ENCODE results near the gene SERPINC1. TPM values are rescaled to one million over a fixed set of nuclear protein-coding genes. Genes with fewer than 3 reads are reported as not detected.

Gene SERPINC1
- total RNA-seq, 2 donors from 2014 or later, result 0.30 TPM; not detected in 1

DNA sequence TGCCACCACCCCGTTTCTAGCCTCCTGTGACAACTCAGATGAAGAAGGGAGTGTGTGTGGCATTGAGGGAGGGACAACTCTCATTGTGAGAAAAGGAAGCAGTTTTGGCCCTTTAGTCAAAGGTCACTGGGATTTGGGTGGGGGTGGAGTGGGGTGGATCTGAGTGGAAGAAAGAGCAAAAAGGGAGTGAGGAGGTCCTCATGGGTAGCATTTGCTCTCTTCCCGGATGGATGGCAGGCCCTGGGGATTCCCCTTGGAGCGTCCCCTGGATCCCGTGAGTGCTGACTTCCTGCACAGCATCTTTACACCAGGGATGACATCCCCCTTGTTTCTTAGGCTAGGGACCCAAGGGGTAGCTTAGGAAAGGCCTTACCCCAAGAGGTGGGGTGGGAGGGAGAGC, 460 bp downstream of the SERPINC1 start:
- Mint-ChIP-seq H3K27ac (no peak overlapping the region), H3K36me3 (ENCODE audit: insufficient read depth in 2 of 2) (no peaks in the 10 kb centered on the region), H3K9me3 (no peaks in the 10 kb centered on the region), H3K4me1 (ENCODE audit: low read depth) (no peaks in the 10 kb centered on the region), H3K4me3 (no peak overlapping the region), H3K27me3 (ENCODE audit: low read depth) (no peaks in the 10 kb centered on the region)
- ATAC-seq (replicated peaks in 1 of 2), result no peak
- no peak for DNase-seq

DNA sequence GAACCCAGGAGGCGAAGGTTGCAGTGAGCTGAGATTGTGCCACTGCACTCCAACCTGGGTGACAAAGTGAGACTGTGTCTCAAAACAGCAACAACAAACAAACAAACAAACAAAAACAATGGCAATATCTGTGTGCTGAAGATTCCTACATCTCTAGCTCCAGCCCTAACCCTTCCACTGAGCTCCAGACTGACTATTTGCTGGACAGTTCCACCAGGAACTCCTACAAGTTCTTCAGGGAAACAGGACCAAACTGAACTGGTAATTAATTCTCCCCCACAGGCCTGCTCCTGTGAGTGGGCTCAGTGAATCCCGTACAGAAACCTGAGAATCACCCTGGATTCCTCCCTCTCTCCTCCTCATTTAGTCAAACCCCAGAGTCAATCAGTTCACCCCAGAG, 1.5 kb downstream of the SERPINC1 start:
- Mint-ChIP-seq H3K9me3 (no peaks in the 10 kb centered on the region), H3K27ac (no peak overlapping the region), H3K4me3 (no peak overlapping the region), H3K27me3 (ENCODE audit: low read depth) (no peaks in the 10 kb centered on the region), H3K4me1 (ENCODE audit: low read depth) (no peaks in the 10 kb centered on the region), H3K36me3 (ENCODE audit: insufficient read depth in 2 of 2) (no peaks in the 10 kb centered on the region)
- DNase-seq (no peak), ATAC-seq (replicated peaks in 1 of 2) (no peak)

DNA sequence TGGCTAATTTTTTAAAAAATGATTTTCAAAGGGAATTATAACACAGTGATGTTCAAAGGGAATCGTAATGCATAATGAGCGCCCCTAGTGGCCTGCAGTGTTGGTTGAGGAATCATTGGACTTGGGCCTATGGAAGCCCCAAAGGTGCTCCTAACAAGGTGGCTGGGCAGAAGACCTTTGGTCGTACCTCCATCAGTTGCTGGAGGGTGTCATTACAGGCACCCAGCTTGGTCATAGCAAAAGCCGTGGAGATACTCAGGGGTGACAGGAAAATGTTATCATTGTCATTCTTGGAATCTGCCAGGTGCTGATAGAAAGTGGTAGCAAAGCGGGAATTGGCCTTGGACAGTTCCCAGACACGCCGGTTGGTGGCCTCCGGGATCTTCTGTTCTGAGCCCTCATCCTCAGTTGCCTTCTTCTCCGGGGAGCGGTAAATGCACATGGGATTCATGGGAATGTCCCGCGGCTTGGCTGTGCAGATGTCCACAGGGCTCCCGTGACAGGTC, 2.7 kb downstream of the SERPINC1 start:
- Mint-ChIP-seq H3K9me3 (no peaks in the 10 kb centered on the region), H3K4me1 (ENCODE audit: low read depth) (no peaks in the 10 kb centered on the region), H3K27ac (no peak overlapping the region), H3K4me3 (no peak overlapping the region), H3K27me3 (ENCODE audit: low read depth) (no peaks in the 10 kb centered on the region), H3K36me3 (ENCODE audit: insufficient read depth in 2 of 2) (no peaks in the 10 kb centered on the region)
- ATAC-seq (replicated peaks in 1 of 2) (no peak), DNase-seq (peak; percentile 8 to 24)

DNA sequence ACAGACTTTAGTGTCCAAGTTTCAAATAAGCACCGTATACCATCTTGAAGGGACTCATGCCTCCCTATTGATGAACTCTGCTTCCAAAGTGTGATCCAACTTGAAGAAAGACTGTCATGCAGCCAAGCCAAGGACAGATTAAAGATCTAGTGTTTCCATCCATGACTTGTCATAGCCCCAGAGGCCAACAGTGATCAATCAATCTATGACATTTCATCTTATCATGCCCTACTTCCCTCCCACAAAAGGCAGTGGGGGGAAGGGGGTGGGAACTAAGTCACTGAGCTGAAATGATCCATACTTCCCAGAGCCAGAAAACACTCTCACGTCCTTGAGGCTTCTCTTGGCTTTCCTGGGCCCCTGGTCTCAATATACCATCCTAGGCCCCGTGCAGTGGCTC, 4.0 kb downstream of the SERPINC1 start:
- no peaks in the 10 kb centered on the region for H3K9me3 Mint-ChIP-seq
- H3K27me3 Mint-ChIP-seq (ENCODE audit: low read depth), result no peaks in the 10 kb centered on the region
- DNase-seq, result no peak
- H3K27ac Mint-ChIP-seq, result no peak overlapping the region
- no peak for ATAC-seq (replicated peaks in 1 of 2)
- H3K4me3 Mint-ChIP-seq, result no peak overlapping the region
- no peaks in the 10 kb centered on the region for H3K4me1 Mint-ChIP-seq (ENCODE audit: low read depth)
- H3K36me3 Mint-ChIP-seq (ENCODE audit: insufficient read depth in 2 of 2), result no peaks in the 10 kb centered on the region

DNA sequence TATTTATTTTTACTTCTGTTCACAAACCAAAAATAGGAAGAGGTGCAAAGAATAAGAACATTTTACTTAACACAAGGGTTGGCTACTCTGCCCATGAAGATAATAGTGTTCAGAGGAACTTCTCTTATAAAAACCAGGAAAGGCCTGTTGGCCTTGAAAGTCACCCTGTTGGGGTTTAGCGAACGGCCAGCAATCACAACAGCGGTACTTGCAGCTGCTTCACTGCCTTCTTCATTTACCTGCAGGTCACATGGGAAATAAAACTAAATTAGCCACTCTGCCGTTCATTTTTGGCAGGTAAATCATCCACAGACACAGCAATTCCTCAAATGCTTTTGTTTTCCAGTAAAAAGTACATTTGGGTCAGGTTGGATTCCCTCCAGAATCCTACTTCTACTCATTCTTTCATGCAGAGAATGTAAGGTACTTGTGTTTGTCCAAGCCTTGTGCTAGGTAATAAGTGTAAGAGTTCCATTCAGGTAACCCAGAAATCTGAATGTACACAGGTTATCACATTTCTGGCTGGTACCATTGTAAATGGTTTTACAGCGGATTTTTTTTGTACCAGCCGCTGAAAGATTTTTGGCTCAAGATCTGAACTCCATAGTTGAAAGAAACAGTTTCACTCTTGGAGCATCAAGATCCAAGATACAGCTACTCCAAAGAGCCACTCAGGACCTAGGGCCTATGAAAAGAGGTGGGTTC, 13.1 kb downstream of the SERPINC1 start:
- Mint-ChIP-seq H3K36me3 (ENCODE audit: insufficient read depth in 2 of 2) (peaks cover 2% of the 10 kb centered on the region in 2 donors), H3K27me3 (ENCODE audit: low read depth) (no peaks in the 10 kb centered on the region), H3K4me3 (no peak overlapping the region), H3K4me1 (ENCODE audit: low read depth) (peaks cover 10% of the 10 kb centered on the region), H3K27ac (no peak overlapping the region), H3K9me3 (peaks cover 0 to 1% of the 10 kb centered on the region in 2 donors)
- DNase-seq, result no peak
- ATAC-seq (replicated peaks in 1 of 2), result no peak

DNA sequence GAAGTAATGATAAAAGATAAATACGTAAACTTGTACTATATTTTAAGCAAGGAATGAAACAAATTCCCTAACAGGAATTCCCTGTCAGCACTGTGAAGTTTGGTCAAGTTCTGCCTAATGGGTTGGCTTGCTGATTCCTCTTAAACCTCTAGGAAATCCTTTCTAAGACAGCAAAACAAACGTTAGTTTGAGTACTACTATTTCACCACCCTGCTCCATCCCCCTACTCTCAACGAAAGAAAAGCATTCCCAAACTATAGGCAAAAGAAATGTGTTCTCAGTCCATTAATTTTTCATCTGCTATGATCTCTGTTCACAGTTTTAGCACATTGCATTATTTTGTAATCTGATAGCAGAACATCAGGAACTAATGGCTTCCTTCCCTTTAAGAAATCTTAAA, 16.1 kb downstream of the SERPINC1 start:
- no peak for ATAC-seq (replicated peaks in 1 of 2)
- Mint-ChIP-seq H3K4me1 (ENCODE audit: low read depth) (peaks cover 10% of the 10 kb centered on the region), H3K36me3 (ENCODE audit: insufficient read depth in 2 of 2) (peaks cover 1 to 2% of the 10 kb centered on the region in 2 donors), H3K27ac (no peak overlapping the region), H3K9me3 (peaks cover 0 to 1% of the 10 kb centered on the region in 2 donors), H3K4me3 (no peak overlapping the region), H3K27me3 (ENCODE audit: low read depth) (no peaks in the 10 kb centered on the region)
- no peak for DNase-seq

DNA sequence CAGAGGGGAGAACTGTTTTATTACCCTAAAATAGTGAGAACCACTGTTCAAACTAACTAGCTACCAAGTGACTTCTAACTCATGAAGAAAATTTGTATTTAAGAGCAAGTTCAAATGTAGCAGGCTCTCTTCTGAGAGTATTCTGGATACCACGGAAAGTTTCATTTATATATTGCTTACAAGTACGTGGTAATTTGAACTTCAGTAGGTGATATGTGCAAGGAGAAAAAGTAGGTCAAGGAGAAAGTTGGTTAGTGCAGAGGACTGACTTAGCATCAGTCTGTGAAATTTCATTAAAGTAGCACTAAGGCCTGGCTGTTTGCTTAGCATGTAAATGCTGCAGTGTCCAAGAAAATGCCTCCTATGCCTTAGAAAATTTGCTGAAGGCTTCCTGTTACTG, 16.7 kb downstream of the SERPINC1 start:
- H3K36me3 Mint-ChIP-seq (ENCODE audit: insufficient read depth in 2 of 2), result no peaks in the 10 kb centered on the region
- H3K4me1 Mint-ChIP-seq (ENCODE audit: low read depth), result peaks cover 10% of the 10 kb centered on the region
- no peaks in the 10 kb centered on the region for H3K27me3 Mint-ChIP-seq (ENCODE audit: low read depth)
- H3K27ac Mint-ChIP-seq, result no peak overlapping the region
- H3K4me3 Mint-ChIP-seq, result no peak overlapping the region
- no peaks in the 10 kb centered on the region for H3K9me3 Mint-ChIP-seq
- no peak for ATAC-seq (replicated peaks in 1 of 2)
- DNase-seq, result no peak

DNA sequence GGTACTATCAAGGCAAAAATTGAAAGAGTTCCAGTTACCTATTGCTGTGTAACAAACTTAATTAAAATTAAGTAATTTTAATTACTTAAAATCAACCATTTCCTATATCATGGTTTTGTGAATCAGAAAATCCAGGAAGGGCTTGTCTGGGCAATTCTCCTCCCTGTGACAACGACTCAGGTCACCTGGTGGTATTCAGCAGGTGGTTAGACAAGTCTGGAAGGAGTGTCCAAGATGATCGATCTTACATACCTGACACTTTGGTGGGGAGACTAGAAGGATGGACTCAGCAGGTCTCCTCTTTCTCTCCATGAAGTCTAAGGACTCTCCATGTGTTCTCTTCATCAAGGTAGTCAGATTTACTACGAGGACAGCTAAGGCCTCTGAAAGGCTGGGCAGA, 22.9 kb downstream of the SERPINC1 start:
- Mint-ChIP-seq H3K9me3 (no peaks in the 10 kb centered on the region), H3K4me3 (no peak overlapping the region), H3K36me3 (ENCODE audit: insufficient read depth in 2 of 2) (no peaks in the 10 kb centered on the region), H3K27ac (no peak overlapping the region), H3K4me1 (ENCODE audit: low read depth) (no peaks in the 10 kb centered on the region), H3K27me3 (ENCODE audit: low read depth) (no peaks in the 10 kb centered on the region)
- DNase-seq (no peak), ATAC-seq (replicated peaks in 1 of 2) (no peak)

DNA sequence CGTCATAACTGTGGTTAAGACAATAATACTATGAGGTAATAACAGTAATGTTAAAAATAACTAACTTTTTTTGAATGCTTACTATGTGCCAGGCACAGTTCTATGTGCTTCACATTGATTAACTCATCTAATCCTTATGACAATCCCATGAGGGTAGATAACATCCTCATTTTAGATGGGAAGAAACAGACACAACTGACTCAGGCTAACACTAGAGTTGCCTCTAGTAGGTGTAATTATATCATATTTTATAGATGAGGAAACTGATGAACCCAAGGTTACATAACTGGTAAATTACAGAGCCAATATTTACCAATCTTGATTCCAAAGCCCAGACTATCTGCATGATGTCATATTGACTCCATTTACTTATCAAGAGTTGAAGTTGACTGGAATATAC, 23.5 kb downstream of the SERPINC1 start:
- no peak for DNase-seq
- H3K4me1 Mint-ChIP-seq (ENCODE audit: low read depth), result no peaks in the 10 kb centered on the region
- no peak overlapping the region for H3K4me3 Mint-ChIP-seq
- no peak for ATAC-seq (replicated peaks in 1 of 2)
- H3K27ac Mint-ChIP-seq, result no peak overlapping the region
- no peaks in the 10 kb centered on the region for H3K36me3 Mint-ChIP-seq (ENCODE audit: insufficient read depth in 2 of 2)
- H3K9me3 Mint-ChIP-seq, result no peaks in the 10 kb centered on the region
- no peaks in the 10 kb centered on the region for H3K27me3 Mint-ChIP-seq (ENCODE audit: low read depth)

DNA sequence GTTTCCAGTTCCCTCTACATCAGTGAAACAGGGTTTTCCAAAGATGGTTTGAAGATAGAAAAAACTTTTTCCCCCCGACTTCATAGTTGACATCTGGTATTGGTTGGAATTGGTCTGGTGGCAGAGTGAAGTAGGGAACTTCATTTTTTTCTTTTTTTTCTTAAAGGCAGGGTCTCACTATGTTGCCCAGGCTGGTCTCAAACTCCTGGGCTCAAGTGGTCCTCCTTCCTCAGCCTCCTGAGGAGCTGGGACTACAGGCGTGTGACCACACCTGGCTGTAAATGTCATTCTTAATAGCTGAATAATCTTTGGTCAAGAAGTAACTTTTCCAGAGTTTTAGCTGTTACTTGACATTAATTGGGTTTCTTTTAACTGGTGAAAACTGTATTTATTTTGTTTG, 27.2 kb downstream of the SERPINC1 start:
- Mint-ChIP-seq H3K9me3 (no peaks in the 10 kb centered on the region), H3K4me3 (no peak overlapping the region), H3K36me3 (ENCODE audit: insufficient read depth in 2 of 2) (peaks cover 4 to 6% of the 10 kb centered on the region in 2 donors), H3K4me1 (ENCODE audit: low read depth) (peaks cover 24% of the 10 kb centered on the region), H3K27ac (no peak overlapping the region), H3K27me3 (ENCODE audit: low read depth) (no peaks in the 10 kb centered on the region)
- ATAC-seq (replicated peaks in 1 of 2), result no peak
- no peak for DNase-seq

DNA sequence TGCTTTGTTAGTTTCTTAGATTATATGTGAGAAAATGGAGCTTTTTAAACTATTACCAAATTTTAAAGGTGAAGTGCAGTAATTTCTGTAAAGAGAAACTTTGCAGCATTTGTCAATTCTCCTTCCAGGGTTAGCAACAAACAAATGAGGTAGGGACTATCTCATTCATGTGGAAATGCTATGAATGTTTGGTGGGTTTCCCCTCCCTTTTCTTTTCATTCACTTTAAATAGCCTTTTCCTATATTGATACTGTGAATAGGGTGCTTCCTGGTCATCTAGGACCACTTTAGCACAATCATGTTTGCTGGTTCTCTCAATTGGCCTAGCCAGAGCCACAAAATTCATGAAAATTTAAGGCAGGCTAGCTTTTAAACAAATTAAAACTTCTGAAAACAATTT, 28.4 kb downstream of the SERPINC1 start:
- DNase-seq, result no peak
- no peak for ATAC-seq (replicated peaks in 1 of 2)
- Mint-ChIP-seq H3K9me3 (no peaks in the 10 kb centered on the region), H3K27ac (no peak overlapping the region), H3K27me3 (ENCODE audit: low read depth) (no peaks in the 10 kb centered on the region), H3K36me3 (ENCODE audit: insufficient read depth in 2 of 2) (peaks cover 4 to 6% of the 10 kb centered on the region in 2 donors), H3K4me1 (ENCODE audit: low read depth) (peaks cover 24% of the 10 kb centered on the region), H3K4me3 (no peak overlapping the region)

DNA sequence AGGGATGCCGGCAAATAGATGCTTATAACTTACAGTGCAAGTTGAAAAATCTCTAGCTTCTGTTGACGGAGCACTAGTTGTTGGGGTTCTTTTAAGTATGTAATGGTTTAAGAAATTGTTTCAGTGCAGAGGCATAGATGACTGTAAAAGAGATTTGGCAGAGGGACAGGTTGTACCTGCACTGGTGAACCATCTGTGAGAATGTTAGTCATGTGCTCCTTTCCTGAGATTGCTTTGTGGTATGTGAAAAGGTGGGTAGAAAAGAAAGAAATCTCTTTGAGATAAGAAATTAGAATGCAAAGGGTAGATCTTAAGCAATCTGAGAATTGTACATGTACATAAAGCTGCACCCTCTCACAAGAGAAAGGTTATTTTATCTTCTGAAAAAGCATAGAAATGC, 29.5 kb downstream of the SERPINC1 start:
- Mint-ChIP-seq H3K4me1 (ENCODE audit: low read depth) (peaks cover 24% of the 10 kb centered on the region), H3K36me3 (ENCODE audit: insufficient read depth in 2 of 2) (peaks cover 4 to 6% of the 10 kb centered on the region in 2 donors), H3K9me3 (no peaks in the 10 kb centered on the region), H3K27ac (no peak overlapping the region), H3K4me3 (peak overlapping the region; percentile 0 to 13), H3K27me3 (ENCODE audit: low read depth) (no peaks in the 10 kb centered on the region)
- ATAC-seq (replicated peaks in 1 of 2), result peak; percentile 90 to 96
- DNase-seq, result no peak

DNA sequence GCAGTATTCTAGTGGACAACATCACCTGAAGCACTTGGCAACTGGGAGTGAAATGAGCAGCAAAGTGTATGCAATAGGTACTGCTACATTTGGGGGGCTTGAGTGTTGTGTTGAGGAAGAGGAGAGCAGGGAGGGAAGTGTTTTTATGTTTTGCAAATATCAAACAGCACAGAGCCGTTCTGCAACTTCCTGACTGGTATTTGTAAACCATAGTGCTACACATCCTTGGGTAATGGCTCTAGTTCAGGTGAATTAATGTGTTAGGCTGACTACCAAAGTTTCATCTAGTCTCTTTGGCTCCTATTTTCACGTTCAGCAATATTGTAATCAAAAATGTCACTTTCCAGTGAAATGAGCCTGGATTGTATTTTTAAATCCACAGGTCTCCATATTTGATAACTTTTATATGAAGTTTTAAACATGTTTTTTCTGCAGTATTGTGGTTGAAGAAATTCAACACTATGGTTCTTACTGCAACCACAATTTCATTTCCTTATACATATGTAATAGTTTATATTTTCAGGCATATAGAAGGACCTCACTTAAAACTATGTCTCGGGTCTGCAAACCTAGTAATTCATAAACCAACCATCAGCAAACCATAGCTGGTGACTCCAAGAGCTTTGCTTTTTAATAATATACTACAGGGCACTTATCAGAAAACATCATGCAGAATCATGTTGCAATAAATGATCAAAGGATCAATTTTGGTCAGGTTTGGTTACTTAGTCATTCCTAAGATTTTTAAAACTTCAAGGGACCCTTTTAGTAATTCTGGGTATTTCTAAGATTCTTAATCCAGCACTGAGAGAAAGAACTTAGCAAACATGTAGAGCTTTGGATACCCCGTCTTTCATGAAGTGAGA, 30.1 kb downstream of the SERPINC1 start:
- Mint-ChIP-seq H3K36me3 (ENCODE audit: insufficient read depth in 2 of 2) (peaks cover 4 to 6% of the 10 kb centered on the region in 2 donors), H3K27me3 (ENCODE audit: low read depth) (no peaks in the 10 kb centered on the region), H3K27ac (peak overlapping the region; percentile 1), H3K4me3 (peak overlapping the region; percentile 0 to 13), H3K9me3 (no peaks in the 10 kb centered on the region), H3K4me1 (ENCODE audit: low read depth) (peaks cover 24% of the 10 kb centered on the region)
- DNase-seq, result no peak
- peak; percentile 48 to 55 for ATAC-seq (replicated peaks in 1 of 2)

Measured in activated T-cell treated with anti-CD3 and anti-CD28 coated beads, Interleukin-2, amount 50 U/mL, for 72 hours (primary cell).